Lung (tissue), 12 donors: ENCODE measurements around the gene TRIM72. TPM values are rescaled to one million over a fixed set of nuclear protein-coding genes. Genes with fewer than 3 reads are reported as not detected.

Experiments
- ATAC-seq: fragments of 200-7000 bp; cut with Tn5 transposase; one replicate; pipeline ENCODE4 v1.9.1; 2020; ENCODE audit warnings: moderate number of reproducible peaks; ENCODE audit not compliant: insufficient read depth, low FRiP score
- DNase-seq, 3 donors: peaks; one replicate each; pipeline ENCODE4 v3.0.0-alpha.2; 2013 to 2017
- H3K27ac ChIP-seq, 2 donors: one replicate each; pipeline ENCODE4 v1.5.1; 2013; ENCODE audit warnings: mild to moderate bottlenecking in 2 of 2, moderate library complexity in 2 of 2, control low read depth in 1 of 2, inconsistent platforms in 1 of 2, low read depth in 1 of 2, low read length in 1 of 2
- H3K27me3 ChIP-seq, 3 donors: one replicate each; pipeline ENCODE4 v1.5.1; 2013; ENCODE audit warnings: low read length in 2 of 3; ENCODE audit not compliant: control insufficient read depth in 3 of 3, insufficient read depth in 3 of 3
- H3K36me3 ChIP-seq, 4 donors: one replicate each; pipeline ENCODE4 v1.5.1; 2013; ENCODE audit warnings: low read length in 4 of 4, mild to moderate bottlenecking in 1 of 4, moderate library complexity in 1 of 4; ENCODE audit not compliant: control insufficient read depth in 4 of 4, insufficient read depth in 4 of 4
- H3K4me1 ChIP-seq, 5 donors: one replicate each; pipeline ENCODE4 v1.5.1; 2013; ENCODE audit warnings: low read length in 5 of 5, mild to moderate bottlenecking in 2 of 5, moderate library complexity in 1 of 5; ENCODE audit not compliant: control insufficient read depth in 5 of 5, insufficient read depth in 5 of 5
- H3K4me3 ChIP-seq: one replicate; pipeline ENCODE4 v1.5.1; 2013; ENCODE audit warnings: mild to moderate bottlenecking, control low read depth, moderate library complexity
- H3K9ac ChIP-seq, 2 donors: one replicate each; pipeline ENCODE4 v1.5.1; 2013; ENCODE audit warnings: low read length in 2 of 2, control low read depth in 1 of 2; ENCODE audit not compliant: insufficient read depth in 1 of 2
- H3K9me3 ChIP-seq, 4 donors: one replicate each; pipeline ENCODE4 v1.5.1; 2013; ENCODE audit warnings: low read length in 3 of 4, mild to moderate bottlenecking in 1 of 4, moderate library complexity in 1 of 4; ENCODE audit not compliant: control insufficient read depth in 4 of 4, insufficient read depth in 3 of 4
- CTCF ChIP-seq: IDR thresholded peaks from 2 replicates; pipeline ENCODE4 v1.5.1; 2012; ENCODE audit warnings: mild to moderate bottlenecking; ENCODE audit errors: control extremely low read depth, extremely low read depth
- WGBS, 2 donors: extraction: QIAGEN DNeasy Blood & Tissue Kit; methylation state at CpG; one replicate each; pipeline ENCODE4 v1.1.7; 2013; 5-methylcytosine and 5-hydroxymethylcytosine counted together
- polyA plus RNA-seq, 2 donors: library from polyadenylated mRNA; stranded (reverse); fragments of 200-250 nt; gene quantifications; one replicate each; pipeline ENCODE4 v1.2.1, GENCODE V29; 2013
- total RNA-seq, 2 donors: library from RNA; depleted of rRNA in 1 of 2; stranded (reverse); fragments of >200 nt in 1 of 2; gene quantifications; one replicate each; pipeline ENCODE4 v1.2.1, GENCODE V29; 2014 to 2021
- donor health status: control.
- donor health status: control.
- donor health status: Bipolar disorder and iron deficiency.
- donor health status: healthy.
- donor health status: DM: yes; HTN: yes; CAD: no.

Gene TRIM72
- total and polyA plus RNA-seq, 4 donors, result 0.02 to 0.09 (median 0.03) TPM; not detected in 1

GRCh38 chr16:31271621-31272190, 57.8 kb downstream of the TRIM72 start:
- DNase-seq (no peak), ATAC-seq (no peak)
- Histone ChIP-seq H3K9me3 (peaks cover 0 to 13% (median 0%) of the 10 kb centered on the region in 4 donors), H3K9ac (no peak overlapping the region), H3K36me3 (peaks cover 0 to 2% (median 0%) of the 10 kb centered on the region in 4 donors), H3K4me3 (no peak overlapping the region), H3K27ac (no peak overlapping the region), H3K27me3 (no peaks in the 10 kb centered on the region), H3K4me1 (no peaks in the 10 kb centered on the region)
- WGBS, 2 donors, result 72 to 88% methylated on average over 16 of the region's 16 CpGs
- no peak for TF ChIP-seq CTCF

- no peak overlapping the region for H3K27ac ChIP-seq
- DNase-seq (no peak), ATAC-seq (no peak)
- peaks cover 0 to 16% (median 0%) of the 10 kb centered on the region in 4 donors for H3K9me3 ChIP-seq
- H3K4me3 ChIP-seq, result no peak overlapping the region
- TF ChIP-seq CTCF, result no peak
- peaks cover 0 to 2% (median 0%) of the 10 kb centered on the region in 4 donors for H3K36me3 ChIP-seq
- WGBS, 2 donors, result 87 to 88% methylated on average over 7 of the region's 7 CpGs
- no peaks in the 10 kb centered on the region for H3K27me3 ChIP-seq
- H3K4me1 ChIP-seq, result no peaks in the 10 kb centered on the region
- H3K9ac ChIP-seq, result no peak overlapping the region
These were observed 59.3 kb downstream of the TRIM72 start for GRCh38 chr16:31273187-31273586.

- no peaks in the 10 kb centered on the region for H3K27me3 ChIP-seq
- H3K4me3 ChIP-seq, result no peak overlapping the region
- DNase-seq (no peak), ATAC-seq (no peak)
- no peaks in the 10 kb centered on the region for H3K4me1 ChIP-seq
- TF ChIP-seq CTCF, result no peak
- peaks cover 0 to 16% (median 0%) of the 10 kb centered on the region in 4 donors for H3K9me3 ChIP-seq
- 96 to 97% methylated on average over 3 of the region's 3 CpGs for WGBS, 2 donors
- no peak overlapping the region for H3K9ac ChIP-seq
- H3K27ac ChIP-seq, result no peak overlapping the region
- peaks cover 0 to 2% (median 0%) of the 10 kb centered on the region in 4 donors for H3K36me3 ChIP-seq
These were observed 59.8 kb downstream of the TRIM72 start for GRCh38 chr16:31273676-31274075.
